Measurements from ENCODE around the gene TMEM131. TPM values are rescaled to one million over a fixed set of nuclear protein-coding genes. Genes with fewer than 3 reads are reported as not detected.

Gene TMEM131
- total RNA-seq, 2 donors from 2014 or later = 49.5 to 52.0 TPM

DNA sequence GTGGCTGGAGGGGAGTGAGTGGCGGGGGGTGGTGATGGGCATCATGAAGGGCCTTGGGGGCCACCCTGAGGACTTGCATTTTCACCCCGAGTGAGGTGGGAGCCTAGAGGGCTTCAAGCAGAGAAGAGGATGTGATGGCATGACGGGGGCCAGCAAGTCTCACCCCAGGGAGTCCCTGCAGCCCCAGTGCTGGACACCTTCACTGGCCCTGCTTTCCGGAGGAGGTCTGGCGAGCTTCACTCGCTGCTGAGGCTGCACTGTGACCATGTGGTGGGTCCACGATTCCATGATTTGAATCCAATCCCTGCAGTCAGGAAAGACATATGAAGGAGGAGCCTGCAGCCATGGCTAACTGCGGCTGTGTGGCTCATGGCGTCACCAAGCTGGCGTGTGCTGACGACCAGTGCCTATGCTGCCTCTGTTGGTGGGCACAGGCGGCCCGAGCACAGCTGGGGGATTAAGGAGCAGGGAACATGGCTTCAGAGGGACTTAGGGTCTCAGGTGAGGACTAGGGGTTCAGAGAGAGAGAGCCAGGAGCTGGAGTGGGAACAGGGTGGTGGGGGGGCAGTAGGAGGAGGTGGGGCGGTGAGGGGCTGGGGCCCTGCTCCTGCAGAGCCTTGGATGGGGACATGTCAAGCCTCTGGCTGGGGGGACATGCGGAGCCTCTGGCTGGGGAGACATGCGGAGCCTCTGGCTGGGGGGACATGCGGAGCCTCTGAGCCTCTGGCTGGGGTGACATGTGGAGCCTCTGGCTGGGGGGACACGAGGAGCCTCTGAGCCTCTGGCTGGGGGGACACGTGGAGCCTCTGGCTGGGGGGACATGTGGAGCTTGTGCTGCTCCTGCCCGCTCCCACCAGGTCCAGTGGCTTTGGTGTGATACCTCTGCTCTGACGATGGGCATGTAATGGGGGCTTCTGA lies 278.8 kb downstream of the TMEM131 start:
- H3K27ac ChIP-seq = no peak overlapping the region
- H3K36me3 ChIP-seq = no peaks in the 10 kb centered on the region
- ATAC-seq (ENCODE audit: insufficient number of reproducible peaks, low FRiP score, low read depth) (no peak), DNase-seq (ENCODE audit: low spot score) (no peak)
- no peaks in the 10 kb centered on the region for H3K27me3 ChIP-seq (replicated peaks; ENCODE audit: insufficient read depth)
- H3K9me3 ChIP-seq = no peaks in the 10 kb centered on the region
- TF ChIP-seq, protein P1, sequence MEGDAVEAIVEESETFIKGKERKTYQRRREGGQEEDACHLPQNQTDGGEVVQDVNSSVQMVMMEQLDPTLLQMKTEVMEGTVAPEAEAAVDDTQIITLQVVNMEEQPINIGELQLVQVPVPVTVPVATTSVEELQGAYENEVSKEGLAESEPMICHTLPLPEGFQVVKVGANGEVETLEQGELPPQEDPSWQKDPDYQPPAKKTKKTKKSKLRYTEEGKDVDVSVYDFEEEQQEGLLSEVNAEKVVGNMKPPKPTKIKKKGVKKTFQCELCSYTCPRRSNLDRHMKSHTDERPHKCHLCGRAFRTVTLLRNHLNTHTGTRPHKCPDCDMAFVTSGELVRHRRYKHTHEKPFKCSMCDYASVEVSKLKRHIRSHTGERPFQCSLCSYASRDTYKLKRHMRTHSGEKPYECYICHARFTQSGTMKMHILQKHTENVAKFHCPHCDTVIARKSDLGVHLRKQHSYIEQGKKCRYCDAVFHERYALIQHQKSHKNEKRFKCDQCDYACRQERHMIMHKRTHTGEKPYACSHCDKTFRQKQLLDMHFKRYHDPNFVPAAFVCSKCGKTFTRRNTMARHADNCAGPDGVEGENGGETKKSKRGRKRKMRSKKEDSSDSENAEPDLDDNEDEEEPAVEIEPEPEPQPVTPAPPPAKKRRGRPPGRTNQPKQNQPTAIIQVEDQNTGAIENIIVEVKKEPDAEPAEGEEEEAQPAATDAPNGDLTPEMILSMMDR (IDR thresholded peaks at IDR 0.05) = no peak
- H3K4me3 ChIP-seq = no peak overlapping the region
- no peaks in the 10 kb centered on the region for H3K4me1 ChIP-seq (ENCODE audit: control insufficient read depth in 1 of 2, low read depth in 2 of 2)

- Histone ChIP-seq H3K4me1 (ENCODE audit: control insufficient read depth in 1 of 2, low read depth in 2 of 2) (no peaks in the 10 kb centered on the region), H3K4me3 (no peak overlapping the region), H3K36me3 (no peaks in the 10 kb centered on the region), H3K9me3 (no peaks in the 10 kb centered on the region), H3K27me3 (replicated peaks; ENCODE audit: insufficient read depth) (no peaks in the 10 kb centered on the region), H3K27ac (no peak overlapping the region)
- no peak for DNase-seq (ENCODE audit: low spot score)
- TF ChIP-seq, protein P1 (IDR thresholded peaks at IDR 0.05) = no peak
- no peak for ATAC-seq (ENCODE audit: insufficient number of reproducible peaks, low FRiP score, low read depth)
Observed at GRCh38 chr2:97715951-97716694, 279.6 kb downstream of the TMEM131 start.

- DNase-seq (ENCODE audit: low spot score) (no peak), ATAC-seq (ENCODE audit: insufficient number of reproducible peaks, low FRiP score, low read depth) (no peak)
- TF ChIP-seq, protein P1 (IDR thresholded peaks at IDR 0.05) = no peak
- Histone ChIP-seq H3K4me1 (ENCODE audit: control insufficient read depth in 1 of 2, low read depth in 2 of 2) (no peaks in the 10 kb centered on the region), H3K27ac (no peak overlapping the region), H3K4me3 (peak overlapping the region; percentile 32), H3K27me3 (replicated peaks; ENCODE audit: insufficient read depth) (no peaks in the 10 kb centered on the region), H3K9me3 (no peaks in the 10 kb centered on the region), H3K36me3 (no peaks in the 10 kb centered on the region)
Observed at GRCh38 chr2:97714950-97715652, 280.6 kb downstream of the TMEM131 start.

DNA sequence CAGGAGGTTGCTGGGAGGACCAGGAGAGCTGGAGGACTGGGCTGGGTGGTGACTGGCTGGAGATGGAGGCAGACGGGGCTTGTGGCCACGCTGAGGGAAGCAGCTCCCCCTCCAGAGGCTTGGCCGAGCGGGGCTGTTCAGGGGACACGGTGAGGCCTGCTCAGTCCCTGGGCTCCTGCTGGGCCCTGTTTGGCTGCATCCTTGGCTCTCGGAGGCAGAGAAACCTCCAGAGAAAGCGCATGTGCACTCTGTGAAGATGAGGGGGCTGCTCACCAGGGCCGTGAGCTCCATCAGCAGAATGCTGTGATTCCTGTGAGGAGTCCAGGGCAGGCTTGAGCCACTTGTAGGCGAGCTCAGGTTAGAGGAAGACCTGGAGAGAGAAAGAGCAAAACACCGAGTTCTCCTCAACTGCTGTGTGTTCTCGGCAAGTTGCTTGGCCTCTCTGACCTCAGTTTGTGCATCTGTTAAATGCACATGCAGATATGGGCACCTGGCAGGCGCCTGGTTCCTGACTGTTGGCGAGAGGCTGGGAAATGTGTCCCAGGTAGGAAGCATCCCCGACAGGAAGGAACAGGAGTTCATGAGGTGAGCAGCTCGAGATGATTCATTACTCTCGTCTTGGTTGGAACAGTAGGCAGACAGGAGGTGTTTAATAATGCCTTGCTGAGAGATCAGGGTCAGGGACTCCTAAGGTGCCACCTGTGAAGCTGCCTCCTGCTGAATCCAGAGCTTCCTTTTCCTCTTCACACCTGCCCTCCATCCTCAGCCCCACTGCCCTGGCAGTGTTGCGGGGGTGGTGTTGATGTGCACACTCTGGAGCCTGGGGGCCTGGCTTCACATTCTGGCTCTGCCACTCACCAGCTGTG lies 281.4 kb downstream of the TMEM131 start:
- TF ChIP-seq, protein P1 (IDR thresholded peaks at IDR 0.05) = no peak
- Histone ChIP-seq H3K4me3 (peak overlapping the region; percentile 32), H3K36me3 (no peaks in the 10 kb centered on the region), H3K4me1 (ENCODE audit: control insufficient read depth in 1 of 2, low read depth in 2 of 2) (no peaks in the 10 kb centered on the region), H3K9me3 (no peaks in the 10 kb centered on the region), H3K27me3 (replicated peaks; ENCODE audit: insufficient read depth) (no peaks in the 10 kb centered on the region), H3K27ac (no peak overlapping the region)
- DNase-seq (ENCODE audit: low spot score) = no peak
- ATAC-seq (ENCODE audit: insufficient number of reproducible peaks, low FRiP score, low read depth) = no peak

Data from thoracic aorta (tissue), 2 donors.